ENCODE results near the gene SLC4A11.
A peak's percentile ranks its signal among the peaks of the same experiment; 100 is the strongest.

Gene SLC4A11

DNA sequence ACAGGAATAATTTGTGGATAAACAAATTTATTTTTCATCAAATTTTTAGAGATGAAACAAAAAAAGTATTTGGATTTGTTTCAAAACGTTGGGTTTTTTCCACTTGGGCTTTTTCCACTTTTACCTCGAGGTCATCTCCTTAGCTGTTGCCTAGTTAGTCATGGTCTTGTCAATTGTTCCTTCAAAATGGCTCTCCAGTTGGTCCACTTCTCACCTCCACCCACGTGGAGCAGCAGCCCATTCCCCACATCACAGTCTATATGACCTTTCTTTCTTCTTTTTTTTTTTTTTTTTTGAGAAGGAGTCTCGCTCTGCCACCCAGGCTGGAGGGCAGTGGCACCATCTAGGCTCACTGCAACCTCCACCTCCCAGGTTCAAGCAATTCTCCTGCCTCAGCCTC lies 6.7 kb upstream of the SLC4A11 start:
- DNase-seq, result no peak

DNA sequence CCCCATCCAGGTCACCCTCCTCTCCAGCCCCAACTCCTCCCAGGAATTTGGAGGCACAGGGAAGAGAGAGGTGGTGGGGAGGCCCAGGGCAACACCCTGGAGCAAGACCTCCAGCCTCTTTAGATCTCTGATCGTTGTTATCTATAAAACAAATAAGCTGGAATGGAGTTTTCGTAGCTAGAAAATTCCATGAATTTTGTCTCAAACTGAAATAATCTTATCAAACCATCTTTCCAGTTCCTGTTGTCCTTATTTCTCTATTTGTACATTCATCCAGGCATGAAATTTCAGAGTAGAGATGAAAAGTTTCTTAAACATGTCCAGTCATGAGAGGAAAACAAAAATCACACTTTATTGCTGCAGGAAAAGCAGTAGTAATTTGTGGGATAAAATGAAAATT lies 6.2 kb upstream of the SLC4A11 start:
- DNase-seq, result no peak

DNA sequence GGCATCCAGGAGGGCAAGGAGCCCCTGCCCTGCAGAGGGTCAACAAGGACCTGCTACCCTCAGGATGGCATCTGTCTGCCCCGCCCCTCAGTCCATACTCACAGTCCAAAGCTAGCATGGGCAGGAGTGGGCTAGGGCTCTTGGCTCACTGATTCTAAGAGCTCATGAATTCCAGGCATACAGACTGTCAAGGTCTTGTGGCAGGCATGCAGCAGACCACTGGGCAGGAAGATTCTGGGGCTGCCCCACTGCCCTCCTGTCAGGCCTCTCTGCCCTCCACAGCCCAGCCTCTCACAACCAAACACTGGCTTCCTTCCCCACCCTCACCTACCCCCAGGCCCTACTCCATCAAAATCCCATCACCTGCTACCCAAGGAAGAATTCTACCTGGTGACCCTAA lies 5.6 kb upstream of the SLC4A11 start:
- DNase-seq, result peak; percentile 26

GRCh38 chr20:3243718-3244358 lies 4.8 kb upstream of the SLC4A11 start:
- DNase-seq, result peak; percentile 26

DNA sequence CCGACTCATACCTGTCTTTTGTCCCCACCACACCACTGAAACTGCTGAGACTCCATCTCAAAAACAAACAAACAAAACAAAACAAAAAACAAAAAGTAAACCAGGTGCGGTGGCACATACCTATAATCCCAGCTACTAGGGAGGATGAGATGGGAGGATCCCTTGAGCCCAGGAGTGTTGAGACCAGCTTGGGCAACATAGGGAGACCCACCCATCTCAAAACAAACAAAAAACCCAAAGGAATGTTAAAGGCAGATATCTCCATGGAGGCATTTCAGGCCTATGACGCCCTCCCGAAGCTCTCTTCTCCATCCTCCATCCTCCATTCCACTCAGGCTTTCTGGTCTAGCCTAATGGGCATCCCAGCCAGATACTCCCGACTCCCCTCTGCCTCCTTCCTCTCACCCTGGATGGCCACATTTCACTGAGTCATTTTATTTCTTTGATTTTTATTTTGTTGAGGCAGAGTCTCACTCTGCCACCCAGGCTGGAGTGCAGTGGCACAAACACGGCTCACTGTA lies 3.2 kb upstream of the SLC4A11 start:
- no peak for DNase-seq

- DNase-seq, result peak; percentile 15
Observed at GRCh38 chr20:3240776-3241363, 1.9 kb upstream of the SLC4A11 start.

DNA sequence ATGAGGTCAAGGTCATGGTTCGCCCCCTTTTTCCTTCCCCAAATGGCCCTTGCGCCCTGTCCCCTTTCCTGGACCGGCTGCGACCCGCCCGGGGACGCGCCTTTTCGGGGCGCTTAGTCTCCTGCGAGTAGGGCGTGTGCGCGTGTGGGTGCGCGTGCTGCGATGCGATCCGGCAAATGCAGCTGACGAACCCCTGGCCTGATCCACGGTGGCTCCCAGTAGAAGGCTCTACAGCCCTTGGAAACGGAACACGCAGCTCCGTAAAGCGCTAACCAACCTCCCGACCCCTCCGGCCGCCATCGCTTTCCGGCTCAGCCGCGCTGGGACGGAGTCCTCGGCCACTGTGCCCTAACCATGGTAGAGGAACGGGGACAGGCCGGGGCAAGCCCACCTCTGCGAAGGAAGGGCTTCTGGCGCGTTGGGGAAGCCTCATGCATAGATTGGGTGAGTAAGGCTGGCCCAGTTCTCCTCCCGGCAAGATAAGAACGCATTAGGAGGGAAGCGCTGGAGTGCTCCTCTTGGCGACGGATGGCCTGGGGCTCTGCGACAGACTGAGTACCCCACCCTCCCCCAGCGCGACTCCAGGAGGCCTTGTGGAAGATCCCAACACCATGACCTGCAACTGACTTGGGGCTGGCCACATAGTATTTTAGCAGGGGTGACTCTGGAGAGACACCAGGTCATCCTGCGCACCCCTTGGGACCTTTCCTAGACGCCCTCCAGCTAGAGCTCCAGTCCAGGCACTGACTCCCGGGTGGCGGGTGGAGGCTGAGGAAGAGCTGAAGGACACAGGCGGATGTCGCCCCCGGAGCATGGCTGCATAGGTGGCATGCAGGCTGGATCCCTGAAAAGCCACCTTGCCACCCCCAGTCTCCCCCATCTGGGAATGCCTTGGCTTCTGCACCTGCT lies 1.1 kb upstream of the SLC4A11 start:
- peak; percentile 21 for DNase-seq

GRCh38 chr20:3238616-3239025 lies 369 bp downstream of the SLC4A11 start:
- peak; percentile 42 for DNase-seq

GRCh38 chr20:3237958-3238615 lies 903 bp downstream of the SLC4A11 start:
- peak; percentile 34 for DNase-seq

DNA sequence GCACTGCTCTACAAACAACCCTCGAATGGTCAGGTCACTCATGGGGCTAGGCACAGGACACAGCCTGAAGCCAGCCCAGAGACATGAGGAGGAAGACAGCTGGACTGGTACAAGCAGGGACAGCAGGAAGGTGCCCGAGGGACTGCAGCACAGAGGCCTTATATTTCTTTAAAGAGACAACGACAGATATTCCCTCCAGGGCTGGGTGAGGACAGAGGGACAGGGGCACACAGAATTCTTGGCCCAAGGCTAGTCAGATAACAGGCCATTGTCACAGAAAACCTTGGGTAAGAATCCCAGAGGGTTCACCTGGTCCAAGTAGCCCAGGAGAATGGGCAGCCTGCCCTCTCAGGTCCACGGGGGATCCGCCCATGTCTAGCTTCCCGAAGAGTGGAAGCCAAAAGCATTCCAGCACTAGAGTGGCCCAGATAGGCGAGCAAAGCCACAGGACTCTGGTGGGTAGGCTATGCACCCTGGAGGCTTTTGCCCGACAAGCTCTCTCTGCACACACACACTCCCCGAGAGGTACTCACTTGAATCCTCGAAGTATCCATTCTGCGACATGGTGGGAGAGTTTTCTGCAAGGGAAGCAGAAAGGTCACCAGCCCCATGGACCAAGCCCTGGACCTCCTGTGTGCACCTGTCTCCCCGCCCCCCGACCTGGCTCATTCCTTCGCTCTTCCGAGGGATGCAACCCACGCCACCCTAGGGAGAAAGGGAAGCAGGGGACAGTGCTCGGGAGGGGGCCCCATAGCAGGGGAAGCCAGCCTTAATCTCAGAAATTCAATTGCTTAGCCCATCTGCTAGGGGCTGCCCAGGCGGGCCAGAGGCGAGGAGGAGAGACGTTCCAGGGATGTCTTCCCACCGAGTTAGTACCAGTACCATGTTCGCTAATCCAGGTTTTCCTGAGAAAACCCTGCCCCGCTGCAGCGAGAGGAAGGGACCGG lies 1.7 kb downstream of the SLC4A11 start:
- peak; percentile 34 for DNase-seq

GRCh38 chr20:3235666-3236324 lies 3.2 kb downstream of the SLC4A11 start:
- peak; percentile 16 for DNase-seq

- DNase-seq, result peak; percentile 21
Observed at GRCh38 chr20:3233991-3234498, 4.9 kb downstream of the SLC4A11 start.

DNA sequence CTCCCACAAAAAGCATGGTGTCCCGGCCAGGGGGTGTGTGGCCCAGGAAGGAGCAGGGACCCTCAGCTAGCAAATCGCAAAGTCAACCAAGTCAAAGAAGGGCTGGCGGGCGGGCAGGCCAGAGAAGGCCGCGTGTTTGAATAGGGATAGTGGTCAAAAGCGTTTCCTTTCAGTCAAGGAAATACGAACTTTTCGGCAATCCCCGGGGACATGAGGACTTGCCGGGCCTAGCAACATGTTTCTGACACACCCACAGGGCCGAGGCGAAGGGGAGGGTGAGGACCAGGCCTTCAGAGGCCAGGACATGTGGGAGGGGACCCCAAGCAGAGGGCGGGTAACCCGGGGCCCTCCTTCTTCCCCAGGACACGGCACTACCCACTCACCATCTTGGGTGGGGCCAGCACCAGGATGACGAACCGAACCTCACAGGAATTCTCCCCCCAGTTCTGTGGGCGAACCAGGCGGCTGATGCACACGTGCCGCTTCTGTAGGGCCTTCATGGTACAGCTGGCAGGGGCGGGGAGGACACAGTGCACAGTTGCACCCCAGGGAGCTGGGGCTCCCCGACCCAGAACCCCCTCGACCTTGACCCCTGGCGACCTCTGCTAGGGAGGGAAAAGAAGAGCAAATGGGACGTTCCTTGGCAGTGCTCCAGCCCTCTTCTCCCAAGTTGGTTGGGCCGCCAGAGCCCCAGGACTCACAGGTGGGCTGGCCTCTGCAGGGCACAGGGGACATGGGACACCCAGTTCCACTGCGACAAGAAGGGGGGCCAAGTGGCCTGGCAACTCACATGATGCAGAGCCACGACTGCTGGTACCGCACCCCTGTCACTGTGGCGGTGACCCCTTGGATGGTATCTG lies 5.6 kb downstream of the SLC4A11 start:
- DNase-seq, result peak; percentile 24

GRCh38 chr20:3231889-3232588 lies 7.0 kb downstream of the SLC4A11 start:
- no peak for DNase-seq

DNA sequence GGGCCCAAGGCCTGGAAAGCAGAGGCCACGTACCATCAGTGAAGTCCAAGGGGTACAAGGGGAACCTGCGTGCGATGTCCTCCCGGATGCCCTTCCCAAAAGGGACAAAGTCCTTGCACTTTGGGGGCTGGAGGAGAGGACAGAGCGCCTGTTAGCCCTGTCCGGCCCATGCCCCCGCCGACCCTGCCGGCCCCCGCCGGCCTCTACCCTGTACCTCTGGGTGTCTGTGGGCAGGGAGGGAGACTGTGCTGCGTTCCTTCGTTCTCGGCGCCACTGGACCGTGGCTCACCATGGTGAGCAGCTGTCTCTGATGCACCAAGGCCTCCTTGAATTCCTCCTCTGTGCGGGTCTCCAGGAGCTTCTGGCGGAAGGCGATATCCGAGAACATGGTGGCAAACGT lies 7.9 kb downstream of the SLC4A11 start:
- DNase-seq, result no peak

DNA sequence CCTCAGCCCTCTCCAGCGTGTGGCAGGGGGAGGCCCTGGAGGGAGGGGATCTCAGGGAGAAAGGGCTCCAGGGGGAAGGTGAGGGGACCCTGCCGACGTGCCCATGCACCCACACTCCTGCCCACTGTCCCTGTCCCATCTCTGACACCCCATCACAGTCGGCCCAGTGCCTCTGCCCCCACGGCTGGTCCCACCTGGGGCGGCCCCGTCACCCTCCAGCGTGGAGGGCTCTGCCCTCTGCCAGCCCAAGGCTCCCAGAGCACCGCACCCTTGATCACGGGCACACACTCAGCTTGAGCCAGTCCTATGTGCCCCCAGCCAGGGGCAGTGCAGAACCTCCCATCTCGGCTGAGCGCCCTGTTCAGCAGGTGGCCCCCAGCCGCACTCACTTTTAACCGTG lies 9.2 kb downstream of the SLC4A11 start:
- DNase-seq, result peak; percentile 18

DNA sequence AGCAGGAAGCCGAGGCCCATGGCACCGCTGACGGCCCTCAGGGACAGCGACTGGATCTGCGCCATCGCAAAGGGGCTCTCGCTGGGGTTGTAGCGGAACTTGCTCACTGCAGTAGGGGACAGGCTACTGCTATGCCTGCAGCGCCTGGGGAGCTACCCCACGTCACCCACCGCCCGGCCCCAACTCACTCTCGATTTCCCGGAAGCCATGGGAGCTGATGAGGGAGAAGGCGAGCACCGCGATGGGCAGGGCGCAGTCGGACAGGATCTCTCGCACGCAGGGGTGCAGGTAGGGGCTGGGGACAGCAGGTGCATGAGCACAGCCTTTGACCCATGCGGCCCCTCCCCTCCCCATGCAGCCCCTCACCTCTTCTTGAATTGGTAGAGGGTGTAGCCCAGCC lies 9.8 kb downstream of the SLC4A11 start:
- DNase-seq, result peak; percentile 21

GRCh38 chr20:3228750-3229032 lies 10.3 kb downstream of the SLC4A11 start:
- no peak for DNase-seq

- peak; percentile 24 for DNase-seq
Observed at GRCh38 chr20:3227936-3228749, 10.8 kb downstream of the SLC4A11 start.

All from left hindlimb (tissue), 1 donor.